ENCODE data around the gene PRDM16.
"Not testable (repeated sequence)": the region's sequence is repeated elsewhere in the genome, so short reads cannot be mapped to it uniquely, and the experiment has no call there.

Gene PRDM16

GRCh38 chr1:3234956-3235355 is 166.0 kb downstream of the PRDM16 start:
- no peak for DNase-seq

GRCh38 chr1:3235496-3235895 is 166.5 kb downstream of the PRDM16 start:
- DNase-seq: no peak

GRCh38 chr1:3236361-3236760 is 167.4 kb downstream of the PRDM16 start:
- DNase-seq: no peak

- no peak for DNase-seq
These were observed 168.0 kb downstream of the PRDM16 start for GRCh38 chr1:3236955-3237354.

- DNase-seq: no peak
These were observed 168.6 kb downstream of the PRDM16 start for GRCh38 chr1:3237570-3237969.

GRCh38 chr1:3237994-3238702 is 169.1 kb downstream of the PRDM16 start:
- no peak for DNase-seq

- no peak for DNase-seq
These were observed 169.8 kb downstream of the PRDM16 start for GRCh38 chr1:3238703-3239278.

- DNase-seq: not testable (repeated sequence)
These were observed 171.0 kb downstream of the PRDM16 start for GRCh38 chr1:3239991-3240390.

- DNase-seq: no peak
These were observed 171.7 kb downstream of the PRDM16 start for GRCh38 chr1:3240524-3241235.

GRCh38 chr1:3241236-3241550 is 172.2 kb downstream of the PRDM16 start:
- DNase-seq: no peak

- no peak for DNase-seq
These were observed 172.8 kb downstream of the PRDM16 start for GRCh38 chr1:3241673-3242407.

- DNase-seq: no peak
These were observed 173.6 kb downstream of the PRDM16 start for GRCh38 chr1:3242408-3243260.

GRCh38 chr1:3243304-3243703 is 174.3 kb downstream of the PRDM16 start:
- DNase-seq: no peak

- no peak for DNase-seq
These were observed 175.3 kb downstream of the PRDM16 start for GRCh38 chr1:3244025-3244926.

GRCh38 chr1:3244927-3245315 is 175.9 kb downstream of the PRDM16 start:
- DNase-seq: no peak

GRCh38 chr1:3245344-3245743 is 176.3 kb downstream of the PRDM16 start:
- DNase-seq: no peak

GRCh38 chr1:3245768-3246167 is 176.8 kb downstream of the PRDM16 start:
- no peak for DNase-seq

- no peak for DNase-seq
These were observed 177.2 kb downstream of the PRDM16 start for GRCh38 chr1:3246251-3246650.

- no peak for DNase-seq
These were observed 178.6 kb downstream of the PRDM16 start for GRCh38 chr1:3247521-3248121.

- DNase-seq: no peak
These were observed 179.4 kb downstream of the PRDM16 start for GRCh38 chr1:3248155-3249141.

Measured in CD4-positive, alpha-beta T cell treated with Interleukin-4 for 1 hour (primary cell).